ENCODE data around the gene MACROD1.

The MACROD1 gene

DNA sequence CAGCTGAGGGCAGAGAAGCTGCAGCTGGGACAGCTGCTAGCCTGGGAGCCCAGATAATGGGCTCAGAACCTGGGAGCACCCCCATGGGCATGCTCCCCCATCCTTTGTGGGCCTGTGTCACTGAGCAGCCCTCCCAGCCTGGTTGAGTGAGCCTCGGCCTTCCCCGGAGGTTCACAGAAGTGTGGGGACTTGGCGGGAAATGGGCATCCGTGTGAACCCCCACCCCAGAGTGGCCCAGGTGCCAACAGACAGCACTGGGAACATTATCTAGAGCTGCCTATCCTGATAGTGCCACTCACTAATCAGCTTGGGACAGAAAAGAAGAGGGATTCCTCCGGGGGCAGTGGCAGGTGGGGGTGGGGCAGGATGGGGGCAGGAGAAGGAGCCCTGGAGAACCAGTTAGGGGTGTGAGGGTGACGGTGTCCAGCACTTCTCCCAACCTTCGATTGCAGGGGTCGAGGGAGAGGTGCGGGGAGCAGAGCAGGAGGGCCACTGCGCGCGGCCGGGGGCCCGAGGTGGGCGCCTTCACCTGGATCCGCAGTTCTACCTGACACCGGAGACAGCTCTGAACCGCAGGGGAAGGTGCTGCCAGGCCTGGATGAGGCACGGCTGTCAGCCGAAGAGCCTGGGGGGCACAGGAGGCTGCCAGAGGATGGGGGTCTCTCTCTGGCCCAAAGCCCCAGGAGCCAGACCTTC lies 97.1 kb downstream of the MACROD1 start:
- TF ChIP-seq, protein P1, sequence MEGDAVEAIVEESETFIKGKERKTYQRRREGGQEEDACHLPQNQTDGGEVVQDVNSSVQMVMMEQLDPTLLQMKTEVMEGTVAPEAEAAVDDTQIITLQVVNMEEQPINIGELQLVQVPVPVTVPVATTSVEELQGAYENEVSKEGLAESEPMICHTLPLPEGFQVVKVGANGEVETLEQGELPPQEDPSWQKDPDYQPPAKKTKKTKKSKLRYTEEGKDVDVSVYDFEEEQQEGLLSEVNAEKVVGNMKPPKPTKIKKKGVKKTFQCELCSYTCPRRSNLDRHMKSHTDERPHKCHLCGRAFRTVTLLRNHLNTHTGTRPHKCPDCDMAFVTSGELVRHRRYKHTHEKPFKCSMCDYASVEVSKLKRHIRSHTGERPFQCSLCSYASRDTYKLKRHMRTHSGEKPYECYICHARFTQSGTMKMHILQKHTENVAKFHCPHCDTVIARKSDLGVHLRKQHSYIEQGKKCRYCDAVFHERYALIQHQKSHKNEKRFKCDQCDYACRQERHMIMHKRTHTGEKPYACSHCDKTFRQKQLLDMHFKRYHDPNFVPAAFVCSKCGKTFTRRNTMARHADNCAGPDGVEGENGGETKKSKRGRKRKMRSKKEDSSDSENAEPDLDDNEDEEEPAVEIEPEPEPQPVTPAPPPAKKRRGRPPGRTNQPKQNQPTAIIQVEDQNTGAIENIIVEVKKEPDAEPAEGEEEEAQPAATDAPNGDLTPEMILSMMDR (IDR thresholded peaks at IDR 0.05; ENCODE audit: low read depth, low read length, missing control alignments), result no peak
- no peak overlapping the region for H3K4me3 ChIP-seq (replicated peaks; ENCODE audit: low read depth, low read length)
- no peak for DNase-seq (ENCODE audit: extremely low read depth, low read depth)

- TF ChIP-seq, protein P1 (IDR thresholded peaks at IDR 0.05; ENCODE audit: low read depth, low read length, missing control alignments), result no peak
- DNase-seq (ENCODE audit: extremely low read depth, low read depth), result no peak
- no peak overlapping the region for H3K4me3 ChIP-seq (replicated peaks; ENCODE audit: low read depth, low read length)
Measured at GRCh38 chr11:64067230-64067993, 98.5 kb downstream of the MACROD1 start.

DNA sequence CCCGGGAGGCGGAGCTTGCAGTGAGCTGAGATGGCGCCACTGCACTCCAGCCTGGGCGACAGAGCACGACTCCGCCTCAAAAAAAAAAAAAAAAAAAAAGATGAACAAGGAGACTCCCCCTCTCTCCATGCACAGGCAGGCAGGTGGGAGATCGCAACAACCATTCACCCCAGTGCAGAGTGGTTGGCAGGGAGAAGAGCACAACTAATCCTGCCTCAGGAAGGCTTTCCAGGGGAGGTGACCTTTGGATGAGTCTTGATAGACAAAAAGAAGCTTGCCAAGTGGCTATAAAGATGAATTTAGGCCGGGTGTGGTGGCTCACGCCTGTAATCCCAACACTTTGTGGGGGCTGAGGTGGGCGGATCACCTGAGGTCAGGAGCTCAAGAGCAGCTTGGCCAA lies 100.2 kb downstream of the MACROD1 start:
- TF ChIP-seq, protein P1 (IDR thresholded peaks at IDR 0.05; ENCODE audit: low read depth, low read length, missing control alignments), result no peak
- H3K4me3 ChIP-seq (replicated peaks; ENCODE audit: low read depth, low read length), result no peak overlapping the region
- no peak for DNase-seq (ENCODE audit: extremely low read depth, low read depth)

DNA sequence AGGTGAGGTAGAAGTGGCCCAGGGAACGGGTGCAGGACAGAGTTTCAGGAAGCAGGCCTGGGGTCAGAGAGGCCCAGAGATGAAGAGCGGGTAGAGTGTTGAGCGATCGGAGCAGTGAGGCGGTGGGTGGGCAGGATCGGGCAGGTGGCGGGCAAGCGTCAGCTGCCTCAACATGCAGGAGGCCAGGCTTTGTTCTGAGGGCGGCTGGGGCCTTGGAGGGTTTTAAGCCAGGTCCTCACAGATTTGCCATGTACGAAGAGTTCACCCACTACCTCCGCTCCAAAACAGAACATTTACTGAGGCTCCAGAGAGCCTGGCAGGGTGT lies 100.8 kb downstream of the MACROD1 start:
- no peak for DNase-seq (ENCODE audit: extremely low read depth, low read depth)
- TF ChIP-seq, protein P1 (IDR thresholded peaks at IDR 0.05; ENCODE audit: low read depth, low read length, missing control alignments), result no peak
- no peak overlapping the region for H3K4me3 ChIP-seq (replicated peaks; ENCODE audit: low read depth, low read length)

- no peak overlapping the region for H3K4me3 ChIP-seq (replicated peaks; ENCODE audit: low read depth, low read length)
- TF ChIP-seq, protein P1 (IDR thresholded peaks at IDR 0.05; ENCODE audit: low read depth, low read length, missing control alignments), result no peak
- no peak for DNase-seq (ENCODE audit: extremely low read depth, low read depth)
Measured at GRCh38 chr11:64064374-64065140, 101.4 kb downstream of the MACROD1 start.

DNA sequence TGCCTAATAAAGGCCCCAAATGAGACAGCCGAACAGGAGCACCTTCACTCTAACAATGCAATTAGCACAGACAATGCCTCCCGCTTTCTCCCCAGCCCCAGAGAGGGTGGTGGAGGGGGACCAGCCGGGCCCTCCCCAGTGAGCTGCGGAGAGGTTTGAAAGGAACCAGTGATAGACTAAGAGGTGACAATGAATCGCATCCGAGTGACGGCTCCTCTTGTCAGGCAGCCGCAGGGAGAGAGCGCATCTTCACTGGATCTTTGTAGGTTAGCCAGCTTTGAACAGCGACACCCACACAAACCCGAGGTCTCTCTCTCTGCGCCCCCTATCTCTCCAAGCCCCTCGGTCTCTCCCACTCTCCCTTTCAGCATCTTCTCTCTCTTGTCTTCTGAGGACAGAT lies 102.1 kb downstream of the MACROD1 start:
- DNase-seq (ENCODE audit: extremely low read depth, low read depth), result no peak
- TF ChIP-seq, protein P1 (IDR thresholded peaks at IDR 0.05; ENCODE audit: low read depth, low read length, missing control alignments), result no peak
- H3K4me3 ChIP-seq (replicated peaks; ENCODE audit: low read depth, low read length), result no peak overlapping the region
